WTC11 (cell line): ENCODE data around the gene DNAJB2.

Source experiments
- NR3C1 ChIP-seq: sonication (generic); formaldehyde crosslinking; conservative IDR thresholded peaks from 2 replicates; pipeline ENCODE4 v1.8.1; 2023; ENCODE audit warnings: low read depth, mild to moderate bottlenecking, missing genetic modification reagents
- RELA ChIP-seq: sonication (generic); formaldehyde crosslinking; IDR thresholded peaks from 2 replicates; pipeline ENCODE4 v1.8.1; 2022; ENCODE audit warnings: missing genetic modification reagents, mild to moderate bottlenecking, borderline replicate concordance
- USF2 ChIP-seq: sonication (generic); formaldehyde crosslinking; IDR thresholded peaks from 2 replicates; pipeline ENCODE4 v1.8.1; 2023; ENCODE audit warnings: mild to moderate bottlenecking, missing genetic modification reagents, moderate library complexity
- ZNF232 ChIP-seq: sonication (generic); formaldehyde crosslinking; IDR thresholded peaks from 2 replicates; pipeline ENCODE4 v1.8.0; 2022; ENCODE audit warnings: mild to moderate bottlenecking, missing genetic modification reagents
- TF ChIP-seq, protein P1 (sequence below): fragments of 200-600 bp; IDR thresholded peaks from 2 replicates; pipeline ENCODE4 v1.8.0; 2022; ENCODE audit warnings: antibody characterized with exemption
- TF ChIP-seq, protein P2 (sequence below): sonication (generic); formaldehyde crosslinking; IDR thresholded peaks from 2 replicates; pipeline ENCODE4 v1.8.1; 2022; ENCODE audit warnings: missing genetic modification reagents, borderline replicate concordance
- TF ChIP-seq, protein P3 (sequence below): sonication (generic); formaldehyde crosslinking; IDR thresholded peaks from 2 replicates; pipeline ENCODE4 v1.8.0; 2022; ENCODE audit warnings: missing genetic modification reagents

- TF ChIP-seq, protein P1, sequence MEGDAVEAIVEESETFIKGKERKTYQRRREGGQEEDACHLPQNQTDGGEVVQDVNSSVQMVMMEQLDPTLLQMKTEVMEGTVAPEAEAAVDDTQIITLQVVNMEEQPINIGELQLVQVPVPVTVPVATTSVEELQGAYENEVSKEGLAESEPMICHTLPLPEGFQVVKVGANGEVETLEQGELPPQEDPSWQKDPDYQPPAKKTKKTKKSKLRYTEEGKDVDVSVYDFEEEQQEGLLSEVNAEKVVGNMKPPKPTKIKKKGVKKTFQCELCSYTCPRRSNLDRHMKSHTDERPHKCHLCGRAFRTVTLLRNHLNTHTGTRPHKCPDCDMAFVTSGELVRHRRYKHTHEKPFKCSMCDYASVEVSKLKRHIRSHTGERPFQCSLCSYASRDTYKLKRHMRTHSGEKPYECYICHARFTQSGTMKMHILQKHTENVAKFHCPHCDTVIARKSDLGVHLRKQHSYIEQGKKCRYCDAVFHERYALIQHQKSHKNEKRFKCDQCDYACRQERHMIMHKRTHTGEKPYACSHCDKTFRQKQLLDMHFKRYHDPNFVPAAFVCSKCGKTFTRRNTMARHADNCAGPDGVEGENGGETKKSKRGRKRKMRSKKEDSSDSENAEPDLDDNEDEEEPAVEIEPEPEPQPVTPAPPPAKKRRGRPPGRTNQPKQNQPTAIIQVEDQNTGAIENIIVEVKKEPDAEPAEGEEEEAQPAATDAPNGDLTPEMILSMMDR: no peak
- no peak for TF ChIP-seq USF2 (CRISPR knock-in tag)
- TF ChIP-seq, protein P2, sequence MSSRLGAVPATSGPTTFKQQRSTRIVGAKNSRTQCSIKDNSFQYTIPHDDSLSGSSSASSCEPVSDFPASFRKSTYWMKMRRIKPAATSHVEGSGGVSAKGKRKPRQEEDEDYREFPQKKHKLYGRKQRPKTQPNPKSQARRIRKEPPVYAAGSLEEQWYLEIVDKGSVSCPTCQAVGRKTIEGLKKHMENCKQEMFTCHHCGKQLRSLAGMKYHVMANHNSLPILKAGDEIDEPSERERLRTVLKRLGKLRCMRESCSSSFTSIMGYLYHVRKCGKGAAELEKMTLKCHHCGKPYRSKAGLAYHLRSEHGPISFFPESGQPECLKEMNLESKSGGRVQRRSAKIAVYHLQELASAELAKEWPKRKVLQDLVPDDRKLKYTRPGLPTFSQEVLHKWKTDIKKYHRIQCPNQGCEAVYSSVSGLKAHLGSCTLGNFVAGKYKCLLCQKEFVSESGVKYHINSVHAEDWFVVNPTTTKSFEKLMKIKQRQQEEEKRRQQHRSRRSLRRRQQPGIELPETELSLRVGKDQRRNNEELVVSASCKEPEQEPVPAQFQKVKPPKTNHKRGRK (CRISPR knock-in tag): no peak
- TF ChIP-seq, protein P3, sequence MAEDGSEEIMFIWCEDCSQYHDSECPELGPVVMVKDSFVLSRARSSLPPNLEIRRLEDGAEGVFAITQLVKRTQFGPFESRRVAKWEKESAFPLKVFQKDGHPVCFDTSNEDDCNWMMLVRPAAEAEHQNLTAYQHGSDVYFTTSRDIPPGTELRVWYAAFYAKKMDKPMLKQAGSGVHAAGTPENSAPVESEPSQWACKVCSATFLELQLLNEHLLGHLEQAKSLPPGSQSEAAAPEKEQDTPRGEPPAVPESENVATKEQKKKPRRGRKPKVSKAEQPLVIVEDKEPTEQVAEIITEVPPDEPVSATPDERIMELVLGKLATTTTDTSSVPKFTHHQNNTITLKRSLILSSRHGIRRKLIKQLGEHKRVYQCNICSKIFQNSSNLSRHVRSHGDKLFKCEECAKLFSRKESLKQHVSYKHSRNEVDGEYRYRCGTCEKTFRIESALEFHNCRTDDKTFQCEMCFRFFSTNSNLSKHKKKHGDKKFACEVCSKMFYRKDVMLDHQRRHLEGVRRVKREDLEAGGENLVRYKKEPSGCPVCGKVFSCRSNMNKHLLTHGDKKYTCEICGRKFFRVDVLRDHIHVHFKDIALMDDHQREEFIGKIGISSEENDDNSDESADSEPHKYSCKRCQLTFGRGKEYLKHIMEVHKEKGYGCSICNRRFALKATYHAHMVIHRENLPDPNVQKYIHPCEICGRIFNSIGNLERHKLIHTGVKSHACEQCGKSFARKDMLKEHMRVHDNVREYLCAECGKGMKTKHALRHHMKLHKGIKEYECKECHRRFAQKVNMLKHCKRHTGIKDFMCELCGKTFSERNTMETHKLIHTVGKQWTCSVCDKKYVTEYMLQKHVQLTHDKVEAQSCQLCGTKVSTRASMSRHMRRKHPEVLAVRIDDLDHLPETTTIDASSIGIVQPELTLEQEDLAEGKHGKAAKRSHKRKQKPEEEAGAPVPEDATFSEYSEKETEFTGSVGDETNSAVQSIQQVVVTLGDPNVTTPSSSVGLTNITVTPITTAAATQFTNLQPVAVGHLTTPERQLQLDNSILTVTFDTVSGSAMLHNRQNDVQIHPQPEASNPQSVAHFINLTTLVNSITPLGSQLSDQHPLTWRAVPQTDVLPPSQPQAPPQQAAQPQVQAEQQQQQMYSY (CRISPR knock-in tag): no peak
- TF ChIP-seq NR3C1 (CRISPR knock-in tag): no peak
- TF ChIP-seq RELA (CRISPR knock-in tag): no peak
- TF ChIP-seq ZNF232: no peak
These were observed 3.2 kb downstream of the DNAJB2 start for GRCh38 chr2:219282375-219282774.
